Tibial nerve (tissue), 4 donors: ENCODE measurements around the gene PAM16. TPM values are rescaled to one million over a fixed set of nuclear protein-coding genes. Genes with fewer than 3 reads are reported as not detected.

Source experiments
- DNase-seq, 2 donors: peaks; one replicate each; pipeline ENCODE4 v3.0.0-alpha.2; 2019; ENCODE audit warnings: low spot score in 2 of 2
- H3K27ac ChIP-seq, 4 donors: fragments of 200-600 bp; sonication (generic) in 3 of 4; one replicate each; pipeline ENCODE4 v1.5.1; 2017 to 2019; ENCODE audit warnings: mild to moderate bottlenecking in 1 of 4
- H3K27me3 ChIP-seq, 2 donors: fragments of 200-600 bp; sonication (generic) in 1 of 2; one replicate each; pipeline versions ENCODE4 v1.5.1 to v1.6.0; 2017 to 2019
- H3K36me3 ChIP-seq, 3 donors: fragments of 200-600 bp; sonication (generic); one replicate each; pipeline ENCODE4 v1.5.1; 2018 to 2019
- H3K4me1 ChIP-seq, 4 donors: fragments of 200-600 bp; sonication (generic) in 3 of 4; one replicate each; pipeline ENCODE4 v1.5.1; 2017 to 2019
- H3K4me3 ChIP-seq, 4 donors: fragments of 200-600 bp; sonication (generic) in 3 of 4; one replicate each; pipeline ENCODE4 v1.5.1; 2017 to 2019; ENCODE audit warnings: mild to moderate bottlenecking in 1 of 4, moderate library complexity in 1 of 4
- H3K9me3 ChIP-seq, 4 donors: fragments of 200-600 bp; sonication (generic) in 3 of 4; one replicate each; pipeline ENCODE4 v1.5.1; 2017 to 2019
- CTCF ChIP-seq, 5 experiments: fragments of 200-600 bp in 3 of 5; fragments of 450-650 bp in 2 of 5; sonication (generic) in 3 of 5; IDR thresholded peaks; one replicate each; pipeline ENCODE4 v1.5.1; 2016 to 2019; ENCODE audit warnings: antibody characterized with exemption in 5 of 5, mild to moderate bottlenecking in 3 of 5, moderate library complexity in 2 of 5
- EP300 ChIP-seq, 2 donors: sonication (generic); formaldehyde crosslinking; IDR thresholded peaks; one replicate each; pipeline ENCODE4 v1.6.1; 2017; ENCODE audit warnings: antibody characterized with exemption in 2 of 2, mild to moderate bottlenecking in 1 of 2
- POLR2A ChIP-seq, 2 donors: fragments of 450-650 bp; IDR thresholded peaks; one replicate each; pipeline ENCODE4 v1.6.1; 2017; ENCODE audit warnings: antibody characterized with exemption in 2 of 2, mild to moderate bottlenecking in 2 of 2, moderate library complexity in 2 of 2
- WGBS, 2 donors: methylation state at CpG; one replicate each; pipeline ENCODE4 v1.1.5; 2018; 5-methylcytosine and 5-hydroxymethylcytosine counted together
- total RNA-seq, 4 donors: library from RNA; depleted of rRNA; stranded (reverse); fragments of >200 nt; gene quantifications; one replicate each; pipeline ENCODE4 v1.1.0, GENCODE V29; 2016

Gene PAM16
- total RNA-seq, 4 donors from 2014 or later: 45.1 to 95.1 (median 60.7) TPM

GRCh38 chr16:4392382-4393239 lies 41.5 kb upstream of the PAM16 start:
- Histone ChIP-seq H3K36me3 (peaks cover 0 to 77% (median 0%) of the 10 kb centered on the region in 3 donors), H3K27me3 (no peaks in the 10 kb centered on the region), H3K4me1 (peaks cover 0 to 60% (median 23%) of the 10 kb centered on the region in 4 donors), H3K27ac (peak overlapping the region; percentile 43 to 84 (median 68)), H3K9me3 (no peaks in the 10 kb centered on the region), H3K4me3 (no peak overlapping the region)
- DNase-seq: peak in 1 of 2 donors; percentile 54
- TF ChIP-seq CTCF (IDR thresholded peaks at IDR 0.05) (no peak), POLR2A (IDR thresholded peaks at IDR 0.05) (no peak), EP300 (IDR thresholded peaks at IDR 0.05) (peak in 1 of 2 donors; percentile 27)
- WGBS, 2 donors: 40 to 44% methylated on average over 19 to 27 of the region's 27 CpGs

- H3K4me1 ChIP-seq: peaks cover 0 to 68% (median 26%) of the 10 kb centered on the region in 4 donors
- H3K9me3 ChIP-seq: no peaks in the 10 kb centered on the region
- no peak for TF ChIP-seq POLR2A (IDR thresholded peaks at IDR 0.05)
- no peak for TF ChIP-seq EP300 (IDR thresholded peaks at IDR 0.05)
- H3K4me3 ChIP-seq: no peak overlapping the region
- 73 to 79% methylated on average over 12 to 17 of the region's 22 CpGs for WGBS, 2 donors
- H3K36me3 ChIP-seq: peaks cover 0 to 78% (median 0%) of the 10 kb centered on the region in 3 donors
- peak overlapping the region in 3 of 4 donors; percentile 51 to 84 (median 84) for H3K27ac ChIP-seq
- DNase-seq: no peak
- H3K27me3 ChIP-seq: no peaks in the 10 kb centered on the region
These were observed 40.7 kb upstream of the PAM16 start for GRCh38 chr16:4391631-4392381.

- H3K27ac ChIP-seq: peak overlapping the region in 1 of 4 donors; percentile 85
These were observed 39.4 kb upstream of the PAM16 start for GRCh38 chr16:4390266-4391260.

GRCh38 chr16:4389051-4389955 lies 38.2 kb upstream of the PAM16 start:
- no peak for DNase-seq
- Histone ChIP-seq H3K36me3 (peaks cover 0 to 77% (median 0%) of the 10 kb centered on the region in 3 donors), H3K4me1 (peaks cover 0 to 93% (median 44%) of the 10 kb centered on the region in 4 donors), H3K27me3 (no peaks in the 10 kb centered on the region), H3K4me3 (no peak overlapping the region), H3K9me3 (no peaks in the 10 kb centered on the region), H3K27ac (peak overlapping the region in 2 of 4 donors; percentile 71 to 85)
- TF ChIP-seq CTCF (IDR thresholded peaks at IDR 0.05): no peak
- TF ChIP-seq EP300 (IDR thresholded peaks at IDR 0.05): no peak
- TF ChIP-seq POLR2A (IDR thresholded peaks at IDR 0.05): no peak
- 49 to 61% methylated on average over 24 to 25 of the region's 27 CpGs for WGBS, 2 donors

More at GRCh38 chr16:4390266-4391260, 39.4 kb upstream of the PAM16 start:
- Histone ChIP-seq H3K36me3 (peaks cover 0 to 79% (median 0%) of the 10 kb centered on the region in 3 donors), H3K4me1 (peaks cover 0 to 81% (median 34%) of the 10 kb centered on the region in 4 donors), H3K27me3 (no peaks in the 10 kb centered on the region), H3K4me3 (no peak overlapping the region), H3K9me3 (no peaks in the 10 kb centered on the region)
- 83 to 88% methylated on average over 18 of the region's 18 CpGs for WGBS, 2 donors
- TF ChIP-seq EP300 (IDR thresholded peaks at IDR 0.05): no peak
- TF ChIP-seq CTCF (IDR thresholded peaks at IDR 0.05): no peak
- no peak for TF ChIP-seq POLR2A (IDR thresholded peaks at IDR 0.05)
- no peak for DNase-seq
